ENCODE measurements around the gene FRMD4A.

Gene FRMD4A

DNA sequence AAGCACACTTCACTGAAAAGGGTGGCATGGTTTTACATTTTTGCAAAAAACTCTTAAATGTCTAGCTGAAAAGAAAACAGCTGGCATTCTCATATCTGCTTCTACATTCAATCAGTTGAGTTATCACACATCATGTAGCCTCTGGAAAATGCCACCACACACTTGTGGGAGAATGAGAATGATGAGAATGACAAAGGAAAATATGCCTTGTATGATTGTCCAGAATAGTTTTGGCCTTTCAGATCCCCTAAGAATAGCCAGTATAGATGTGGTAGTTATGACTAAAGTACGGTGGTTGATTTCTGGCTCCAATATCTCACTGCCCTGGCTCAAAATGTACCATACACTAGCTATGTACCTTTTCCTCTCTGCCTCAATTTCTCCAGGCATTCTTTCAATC is 30.2 kb upstream of the FRMD4A start:
- H3K4me3 ChIP-seq (ENCODE audit: low read length) = no peak overlapping the region
- H3K27ac ChIP-seq (ENCODE audit: low read depth, low read length) = no peak overlapping the region
- H3K9ac ChIP-seq (ENCODE audit: low read length) = no peak overlapping the region
- no peaks in the 10 kb centered on the region for H3K27me3 ChIP-seq (ENCODE audit: control insufficient read depth, insufficient read depth, low read length)
- no peaks in the 10 kb centered on the region for H3K36me3 ChIP-seq (ENCODE audit: control insufficient read depth, insufficient read depth, low read length)
- no peaks in the 10 kb centered on the region for H3K4me1 ChIP-seq (ENCODE audit: control insufficient read depth, insufficient read depth, low read length)

DNA sequence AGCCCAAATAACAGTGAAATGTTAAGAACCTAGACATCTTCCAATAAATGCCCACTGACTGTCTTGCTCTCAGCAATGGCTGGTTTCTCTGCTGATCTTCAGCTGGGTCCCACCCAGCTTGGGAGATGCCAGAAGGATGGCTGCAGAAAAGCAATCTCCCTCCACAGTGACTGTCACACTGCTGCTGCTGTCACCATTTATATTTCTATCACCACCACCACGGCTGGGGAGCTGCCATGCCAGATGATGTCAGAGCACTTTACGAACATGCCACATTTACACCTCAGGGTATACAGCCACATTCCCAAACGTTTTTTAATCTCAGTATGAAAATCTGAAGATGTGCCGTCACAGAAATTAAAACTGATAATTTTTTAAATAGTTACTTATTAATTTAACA is 29.8 kb upstream of the FRMD4A start:
- Histone ChIP-seq H3K27ac (ENCODE audit: low read depth, low read length) (no peak overlapping the region), H3K4me1 (ENCODE audit: control insufficient read depth, insufficient read depth, low read length) (no peaks in the 10 kb centered on the region), H3K4me3 (ENCODE audit: low read length) (no peak overlapping the region), H3K27me3 (ENCODE audit: control insufficient read depth, insufficient read depth, low read length) (no peaks in the 10 kb centered on the region), H3K9ac (ENCODE audit: low read length) (no peak overlapping the region), H3K36me3 (ENCODE audit: control insufficient read depth, insufficient read depth, low read length) (no peaks in the 10 kb centered on the region)

DNA sequence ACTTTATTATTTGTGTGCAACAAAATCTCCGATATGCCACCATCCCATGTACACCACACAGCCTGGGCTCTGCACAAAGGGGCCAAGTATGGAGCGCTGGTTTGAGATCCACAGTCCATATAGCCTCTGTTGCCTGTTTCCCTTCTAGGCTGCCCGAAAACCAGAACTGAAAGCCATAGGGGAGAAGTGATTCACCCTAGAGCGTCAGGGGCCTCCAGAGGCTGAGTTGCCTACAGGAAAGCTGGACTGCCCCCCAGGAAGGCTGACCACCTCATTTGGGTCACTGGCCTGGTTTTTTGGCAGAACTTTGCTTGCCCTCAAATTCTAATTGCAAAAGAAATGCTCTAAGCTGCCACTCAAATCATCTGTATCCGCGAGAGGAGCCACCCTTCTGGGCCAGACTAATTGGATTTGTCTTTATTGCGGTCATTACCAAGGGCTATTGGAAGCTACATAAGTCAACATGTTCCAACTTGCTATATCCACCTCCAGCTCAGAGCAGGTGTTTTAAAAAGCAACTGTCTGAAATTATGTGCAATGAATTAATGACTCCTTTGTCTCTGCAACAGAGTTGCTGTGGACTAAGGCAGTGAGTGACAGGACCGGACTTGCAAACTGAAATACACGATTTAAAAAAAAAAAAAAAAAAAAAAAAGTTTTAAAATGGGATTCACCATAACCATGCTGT is 28.3 kb upstream of the FRMD4A start:
- Histone ChIP-seq H3K4me3 (ENCODE audit: low read length) (no peak overlapping the region), H3K27me3 (ENCODE audit: control insufficient read depth, insufficient read depth, low read length) (no peaks in the 10 kb centered on the region), H3K9ac (ENCODE audit: low read length) (no peak overlapping the region), H3K36me3 (ENCODE audit: control insufficient read depth, insufficient read depth, low read length) (no peaks in the 10 kb centered on the region), H3K4me1 (ENCODE audit: control insufficient read depth, insufficient read depth, low read length) (no peaks in the 10 kb centered on the region), H3K27ac (ENCODE audit: low read depth, low read length) (no peak overlapping the region)

DNA sequence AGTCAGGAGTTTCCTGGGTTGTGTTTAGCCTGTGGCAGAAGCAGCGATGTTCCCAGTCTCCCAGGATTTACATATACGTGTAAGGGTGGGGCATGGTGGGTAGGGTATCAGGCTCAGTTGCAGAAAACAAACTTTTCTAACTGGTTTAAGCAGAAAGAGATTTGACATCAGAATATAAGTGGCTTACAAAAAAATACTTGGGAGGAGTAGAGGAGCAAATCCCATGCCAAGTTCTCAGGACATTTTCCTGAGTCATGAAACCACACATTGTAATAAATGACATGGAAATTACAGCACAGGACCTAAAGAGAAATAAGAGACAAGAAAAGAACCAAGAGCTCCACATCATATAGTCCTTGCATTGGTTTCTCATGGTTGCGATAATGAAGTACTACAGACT is 26.2 kb upstream of the FRMD4A start:
- no peaks in the 10 kb centered on the region for H3K27me3 ChIP-seq (ENCODE audit: control insufficient read depth, insufficient read depth, low read length)
- no peak overlapping the region for H3K9ac ChIP-seq (ENCODE audit: low read length)

DNA sequence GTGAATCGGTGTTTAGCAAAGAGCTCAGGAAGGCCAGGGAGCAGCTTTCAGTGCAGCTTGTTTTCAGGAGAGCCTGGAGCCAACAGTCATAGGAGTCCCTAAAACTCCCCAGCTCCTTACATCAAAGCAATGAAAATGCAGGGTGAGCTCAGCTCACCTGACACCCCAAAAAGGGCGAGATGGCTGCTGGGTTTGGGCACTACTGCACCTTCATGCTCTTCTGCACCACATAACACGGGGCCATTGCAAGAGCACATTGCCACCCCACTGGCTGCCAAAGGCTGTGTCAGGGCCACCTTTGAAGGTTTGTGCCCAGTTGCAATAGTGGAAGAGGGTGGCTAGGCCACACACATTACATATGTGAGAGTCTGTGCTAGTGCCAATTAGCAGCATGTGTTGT is 25.0 kb upstream of the FRMD4A start:
- Histone ChIP-seq H3K27ac (ENCODE audit: low read depth, low read length) (no peak overlapping the region), H3K4me1 (ENCODE audit: control insufficient read depth, insufficient read depth, low read length) (no peaks in the 10 kb centered on the region), H3K36me3 (ENCODE audit: control insufficient read depth, insufficient read depth, low read length) (no peaks in the 10 kb centered on the region), H3K4me3 (ENCODE audit: low read length) (no peak overlapping the region), H3K27me3 (ENCODE audit: control insufficient read depth, insufficient read depth, low read length) (no peaks in the 10 kb centered on the region), H3K9ac (ENCODE audit: low read length) (no peak overlapping the region)

More for the DNA sequence above, 26.2 kb upstream of the FRMD4A start:
- Histone ChIP-seq H3K4me3 (ENCODE audit: low read length) (no peak overlapping the region), H3K4me1 (ENCODE audit: control insufficient read depth, insufficient read depth, low read length) (no peaks in the 10 kb centered on the region), H3K27ac (ENCODE audit: low read depth, low read length) (no peak overlapping the region), H3K36me3 (ENCODE audit: control insufficient read depth, insufficient read depth, low read length) (no peaks in the 10 kb centered on the region)

DNA sequence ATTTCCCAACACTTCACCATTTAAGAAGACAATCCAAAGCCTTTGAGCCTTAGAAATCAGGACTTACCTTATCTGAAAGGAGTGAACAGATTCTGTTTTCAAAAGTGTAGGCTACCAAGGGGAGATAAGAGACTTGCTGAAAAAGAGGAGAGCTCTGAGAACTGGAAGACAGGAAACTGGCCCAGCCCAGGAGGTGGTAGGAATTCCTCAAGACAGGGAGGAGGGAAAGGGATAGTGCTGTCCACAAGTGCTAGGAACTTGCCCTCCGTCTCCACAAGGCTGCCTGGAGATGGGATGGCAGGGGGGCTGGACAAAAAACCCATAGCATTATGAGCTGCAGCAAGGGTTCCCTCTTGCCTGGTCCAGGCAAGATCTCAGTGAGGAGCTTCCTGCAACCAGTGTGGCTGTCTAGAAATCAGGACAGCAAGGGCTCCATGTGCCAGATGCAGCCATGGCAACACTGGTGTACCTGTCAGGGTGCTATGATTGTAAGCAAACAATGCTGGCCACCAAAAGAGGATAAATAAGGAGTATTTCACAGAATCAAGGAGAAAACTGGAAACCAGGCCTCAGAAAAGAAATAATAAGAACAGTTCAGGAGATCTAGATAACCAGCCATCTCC is 22.7 kb upstream of the FRMD4A start:
- Histone ChIP-seq H3K27ac (ENCODE audit: low read depth, low read length) (no peak overlapping the region), H3K27me3 (ENCODE audit: control insufficient read depth, insufficient read depth, low read length) (no peaks in the 10 kb centered on the region), H3K9ac (ENCODE audit: low read length) (no peak overlapping the region), H3K4me1 (ENCODE audit: control insufficient read depth, insufficient read depth, low read length) (no peaks in the 10 kb centered on the region), H3K36me3 (ENCODE audit: control insufficient read depth, insufficient read depth, low read length) (no peaks in the 10 kb centered on the region), H3K4me3 (ENCODE audit: low read length) (no peak overlapping the region)

DNA sequence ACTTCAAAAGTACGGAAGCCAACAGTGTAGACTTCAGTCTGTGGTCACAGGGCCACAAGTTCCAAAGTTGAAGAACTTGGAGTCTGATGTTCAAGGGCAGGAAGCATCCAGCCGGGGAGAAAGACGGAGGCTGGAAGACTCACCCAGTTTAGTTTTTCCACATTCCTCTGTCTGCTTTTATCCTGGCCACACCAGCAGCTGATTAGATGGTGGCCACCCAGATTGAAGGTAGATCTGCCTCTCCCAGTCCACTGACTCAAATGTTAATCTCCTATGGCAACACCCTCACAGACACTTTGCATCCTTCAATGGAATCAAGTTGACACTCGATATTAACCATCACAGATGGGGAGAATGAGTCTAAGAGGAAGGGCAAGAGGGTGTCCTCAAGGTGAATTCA is 19.3 kb upstream of the FRMD4A start:
- Histone ChIP-seq H3K4me3 (ENCODE audit: low read length) (no peak overlapping the region), H3K4me1 (ENCODE audit: control insufficient read depth, insufficient read depth, low read length) (no peaks in the 10 kb centered on the region), H3K27ac (ENCODE audit: low read depth, low read length) (no peak overlapping the region), H3K36me3 (ENCODE audit: control insufficient read depth, insufficient read depth, low read length) (no peaks in the 10 kb centered on the region), H3K9ac (ENCODE audit: low read length) (no peak overlapping the region), H3K27me3 (ENCODE audit: control insufficient read depth, insufficient read depth, low read length) (no peaks in the 10 kb centered on the region)

DNA sequence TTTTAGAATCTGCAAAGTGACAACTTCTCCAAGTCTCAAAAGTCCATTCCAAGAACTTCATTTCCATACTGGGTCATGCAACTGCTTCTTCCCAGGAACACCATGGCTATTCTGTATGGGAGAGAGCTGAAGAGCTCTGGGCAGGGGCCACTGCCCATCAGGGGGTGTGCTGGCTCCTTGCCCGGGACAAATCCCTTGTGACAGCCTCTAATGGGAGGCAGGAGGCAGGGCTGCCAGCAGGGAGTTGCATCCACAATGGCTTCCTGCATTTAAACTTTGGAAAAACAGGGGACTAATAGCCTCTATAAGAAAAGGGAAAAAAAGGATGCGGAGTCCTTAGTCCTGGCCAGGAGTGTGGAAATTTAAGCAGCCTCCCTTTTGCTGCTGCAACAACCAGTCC is 18.4 kb upstream of the FRMD4A start:
- no peak overlapping the region for H3K4me3 ChIP-seq (ENCODE audit: low read length)
- no peak overlapping the region for H3K27ac ChIP-seq (ENCODE audit: low read depth, low read length)
- H3K27me3 ChIP-seq (ENCODE audit: control insufficient read depth, insufficient read depth, low read length) = no peaks in the 10 kb centered on the region
- no peaks in the 10 kb centered on the region for H3K4me1 ChIP-seq (ENCODE audit: control insufficient read depth, insufficient read depth, low read length)
- H3K36me3 ChIP-seq (ENCODE audit: control insufficient read depth, insufficient read depth, low read length) = no peaks in the 10 kb centered on the region
- no peak overlapping the region for H3K9ac ChIP-seq (ENCODE audit: low read length)

DNA sequence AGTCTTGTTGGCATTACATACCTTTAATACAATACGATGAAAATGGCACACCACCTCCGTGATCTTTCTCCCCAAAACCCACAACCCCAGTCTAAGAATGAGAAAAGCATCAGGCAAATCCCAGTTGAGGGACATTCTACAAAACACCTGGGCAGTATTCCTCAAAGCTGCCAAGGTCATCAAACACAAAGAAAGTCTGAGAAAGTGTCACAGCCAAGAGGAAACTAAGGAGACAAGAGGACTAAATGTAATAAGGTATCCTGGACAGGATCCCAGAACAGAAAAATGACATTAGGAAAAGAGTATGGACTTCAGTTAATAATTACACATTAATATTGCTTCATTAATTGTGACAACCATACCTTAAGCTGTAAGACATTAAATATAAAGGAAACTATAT is 14.5 kb upstream of the FRMD4A start:
- Histone ChIP-seq H3K27me3 (ENCODE audit: control insufficient read depth, insufficient read depth, low read length) (no peaks in the 10 kb centered on the region), H3K9ac (ENCODE audit: low read length) (no peak overlapping the region), H3K36me3 (ENCODE audit: control insufficient read depth, insufficient read depth, low read length) (no peaks in the 10 kb centered on the region), H3K4me3 (ENCODE audit: low read length) (no peak overlapping the region), H3K27ac (ENCODE audit: low read depth, low read length) (no peak overlapping the region), H3K4me1 (ENCODE audit: control insufficient read depth, insufficient read depth, low read length) (no peaks in the 10 kb centered on the region)

DNA sequence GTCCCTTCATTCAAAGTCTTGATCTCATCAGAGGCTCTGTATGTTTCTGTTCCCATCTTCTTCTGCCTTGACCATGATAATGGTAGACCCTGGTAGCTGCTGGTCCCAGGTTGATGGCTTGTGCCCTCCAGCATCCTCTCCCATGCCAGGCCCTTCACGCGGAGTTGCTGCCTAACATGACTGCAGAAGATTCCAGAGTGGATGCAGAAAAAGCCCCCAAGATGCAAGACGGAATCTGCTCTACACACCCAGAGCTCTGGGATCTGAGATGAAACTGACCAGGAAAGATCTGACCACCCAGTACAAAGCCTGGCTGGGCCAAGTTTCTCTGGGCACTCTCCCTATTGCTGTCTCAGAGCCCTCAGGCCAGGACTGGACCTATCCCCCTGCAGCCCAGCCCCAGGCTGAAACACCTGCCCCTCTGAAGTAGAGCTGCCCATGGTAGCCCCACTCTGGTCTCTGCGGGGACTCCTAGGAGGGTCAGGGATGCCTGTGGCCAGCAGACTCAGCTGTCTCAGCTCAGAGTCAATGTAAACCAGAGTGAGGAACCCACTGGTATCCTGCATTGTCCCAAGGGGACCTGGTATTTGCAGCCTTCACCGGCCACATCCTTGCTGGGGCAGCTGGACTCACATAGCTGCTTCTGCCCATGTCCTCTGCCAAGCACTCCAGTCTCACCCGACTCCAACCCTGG is 9.5 kb upstream of the FRMD4A start:
- Histone ChIP-seq H3K27ac (ENCODE audit: low read depth, low read length) (no peak overlapping the region), H3K27me3 (ENCODE audit: control insufficient read depth, insufficient read depth, low read length) (no peaks in the 10 kb centered on the region), H3K4me1 (ENCODE audit: control insufficient read depth, insufficient read depth, low read length) (peaks cover 5% of the 10 kb centered on the region)

DNA sequence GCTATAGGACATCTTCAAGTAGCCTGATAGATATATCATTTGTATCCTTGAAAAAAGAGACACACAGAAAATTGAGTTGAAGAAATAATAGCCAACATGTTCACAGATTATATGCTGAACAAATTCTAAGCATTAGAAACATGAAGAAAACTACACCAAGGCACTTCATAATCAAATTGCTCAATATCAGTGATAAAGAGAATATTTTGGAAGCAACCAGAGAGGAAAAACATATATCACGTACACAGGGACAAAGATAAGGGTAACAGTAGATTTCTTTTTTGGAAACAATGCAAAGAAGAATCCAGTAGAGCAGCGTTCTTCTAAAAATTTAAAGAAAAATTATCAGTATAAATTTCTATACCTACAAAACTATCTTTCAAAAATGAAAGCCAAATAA is 6.0 kb upstream of the FRMD4A start:
- H3K9ac ChIP-seq (ENCODE audit: low read length) = no peak overlapping the region
- peaks cover 16% of the 10 kb centered on the region for H3K4me1 ChIP-seq (ENCODE audit: control insufficient read depth, insufficient read depth, low read length)
- no peak overlapping the region for H3K27ac ChIP-seq (ENCODE audit: low read depth, low read length)
- no peaks in the 10 kb centered on the region for H3K27me3 ChIP-seq (ENCODE audit: control insufficient read depth, insufficient read depth, low read length)
- no peaks in the 10 kb centered on the region for H3K36me3 ChIP-seq (ENCODE audit: control insufficient read depth, insufficient read depth, low read length)
- H3K4me3 ChIP-seq (ENCODE audit: low read length) = no peak overlapping the region

More for the DNA sequence above, 9.5 kb upstream of the FRMD4A start:
- no peak overlapping the region for H3K9ac ChIP-seq (ENCODE audit: low read length)
- H3K36me3 ChIP-seq (ENCODE audit: control insufficient read depth, insufficient read depth, low read length) = no peaks in the 10 kb centered on the region
- H3K4me3 ChIP-seq (ENCODE audit: low read length) = no peak overlapping the region

DNA sequence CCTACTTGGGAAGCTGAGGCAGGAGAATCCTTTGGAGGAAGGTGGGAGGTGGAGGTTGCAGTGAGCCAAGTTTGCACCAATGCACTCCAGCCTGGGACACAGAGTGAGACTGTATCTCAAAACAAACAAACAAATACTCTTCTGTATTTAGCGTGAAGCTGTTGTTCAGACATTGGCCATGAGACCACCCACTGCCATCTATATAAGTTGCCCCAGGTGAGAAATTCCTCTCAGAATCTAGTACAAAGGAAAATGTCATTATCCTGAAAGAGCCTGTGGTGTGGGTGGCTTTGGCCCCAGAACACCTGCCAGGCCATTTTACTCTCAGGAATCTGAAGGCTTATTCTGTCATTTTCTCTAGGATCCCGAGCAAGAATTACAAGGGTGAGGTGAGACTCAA is 4.0 kb upstream of the FRMD4A start:
- H3K27ac ChIP-seq (ENCODE audit: low read depth, low read length) = no peak overlapping the region
- H3K4me1 ChIP-seq (ENCODE audit: control insufficient read depth, insufficient read depth, low read length) = peaks cover 22% of the 10 kb centered on the region
- no peak overlapping the region for H3K4me3 ChIP-seq (ENCODE audit: low read length)
- H3K9ac ChIP-seq (ENCODE audit: low read length) = no peak overlapping the region
- no peaks in the 10 kb centered on the region for H3K36me3 ChIP-seq (ENCODE audit: control insufficient read depth, insufficient read depth, low read length)
- no peaks in the 10 kb centered on the region for H3K27me3 ChIP-seq (ENCODE audit: control insufficient read depth, insufficient read depth, low read length)

DNA sequence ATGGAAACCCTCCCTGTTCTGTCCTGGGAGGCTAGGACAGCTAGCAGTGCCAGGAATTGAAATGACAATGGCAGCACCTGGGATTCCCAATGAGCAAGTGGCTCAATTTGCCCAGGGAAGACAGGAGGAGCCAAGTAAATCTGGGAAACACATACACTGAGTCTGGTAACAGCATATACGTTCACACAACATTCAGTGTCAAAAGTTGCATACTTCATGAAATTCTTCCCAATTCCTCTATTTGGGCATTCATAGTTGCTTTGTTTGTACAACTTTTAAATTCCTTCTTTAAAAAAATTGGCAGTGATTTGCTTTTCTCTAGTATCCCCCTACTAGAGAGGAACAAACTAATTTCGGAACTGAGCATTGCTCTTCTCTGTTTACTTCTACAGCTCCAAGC is 2.9 kb upstream of the FRMD4A start:
- Histone ChIP-seq H3K27me3 (ENCODE audit: control insufficient read depth, insufficient read depth, low read length) (no peaks in the 10 kb centered on the region), H3K4me1 (ENCODE audit: control insufficient read depth, insufficient read depth, low read length) (peaks cover 22% of the 10 kb centered on the region), H3K4me3 (ENCODE audit: low read length) (no peak overlapping the region), H3K27ac (ENCODE audit: low read depth, low read length) (no peak overlapping the region), H3K36me3 (ENCODE audit: control insufficient read depth, insufficient read depth, low read length) (no peaks in the 10 kb centered on the region), H3K9ac (ENCODE audit: low read length) (no peak overlapping the region)
